ENCODE data around the gene IHH. TPM values are rescaled to one million over a fixed set of nuclear protein-coding genes. Genes with fewer than 3 reads are reported as not detected.

IHH gene
- polyA plus RNA-seq, 1 experiment, result 0.05 TPM

- Histone ChIP-seq H3K4me3 (ENCODE audit: low read depth, low read length) (no peak overlapping the region), H3K27me3 (ENCODE audit: control insufficient read depth, insufficient read depth, low read length) (no peaks in the 10 kb centered on the region), H3K36me3 (ENCODE audit: control insufficient read depth, insufficient read depth, low read length) (no peaks in the 10 kb centered on the region)
- peak; percentile 80 for TF ChIP-seq CTCF (IDR thresholded peaks at IDR 0.05; ENCODE audit: insufficient read depth, low read depth, low read length)
- ChIA-PET POLR2A (no interaction called here), CTCF (interaction anchor here (0.7 to 6.7 kb wide), 22 partner anchors 8 to 78 kb away, joined by 3 to 46 read pairs (median 5); no protein-coding TSS in a partner anchor)
- peak; percentile 40 for DNase-seq (ENCODE audit: low read depth)
These were observed 43.6 kb upstream of the IHH start for GRCh38 chr2:219104107-219105035.

GRCh38 chr2:219099329-219099728 lies 38.6 kb upstream of the IHH start:
- POLR2A ChIA-PET, result no interaction called here
- CTCF ChIA-PET, result interaction anchor here (0.6 to 6.7 kb wide), 6 partner anchors 13 to 183 kb away, joined by 3 to 46 read pairs (median 4); no protein-coding TSS in a partner anchor

GRCh38 chr2:219095406-219095935 lies 34.8 kb upstream of the IHH start:
- no peak for DNase-seq (ENCODE audit: low read depth)
- Histone ChIP-seq H3K27me3 (ENCODE audit: control insufficient read depth, insufficient read depth, low read length) (no peaks in the 10 kb centered on the region), H3K36me3 (ENCODE audit: control insufficient read depth, insufficient read depth, low read length) (no peaks in the 10 kb centered on the region), H3K4me3 (ENCODE audit: low read depth, low read length) (no peak overlapping the region)
- no peak for TF ChIP-seq CTCF (IDR thresholded peaks at IDR 0.05; ENCODE audit: insufficient read depth, low read depth, low read length)
- CTCF ChIA-PET, result interaction anchor here (1.0 to 2.1 kb wide), 4 partner anchors 8 to 24 kb away, joined by 3 to 6 read pairs (median 4); no protein-coding TSS in a partner anchor
- POLR2A ChIA-PET, result no interaction called here

More at GRCh38 chr2:219099329-219099728, 38.6 kb upstream of the IHH start:
- no peaks in the 10 kb centered on the region for H3K36me3 ChIP-seq (ENCODE audit: control insufficient read depth, insufficient read depth, low read length)
- no peak for TF ChIP-seq CTCF (IDR thresholded peaks at IDR 0.05; ENCODE audit: insufficient read depth, low read depth, low read length)
- H3K27me3 ChIP-seq (ENCODE audit: control insufficient read depth, insufficient read depth, low read length), result no peaks in the 10 kb centered on the region
- DNase-seq (ENCODE audit: low read depth), result peak; percentile 14
- no peak overlapping the region for H3K4me3 ChIP-seq (ENCODE audit: low read depth, low read length)

GRCh38 chr2:219094171-219094570 lies 33.5 kb upstream of the IHH start:
- no peak for DNase-seq (ENCODE audit: low read depth)
- CTCF ChIA-PET, result interaction anchor here (2.1 kb wide), 1 partner anchor 10 kb away, joined by 6 read pairs; no protein-coding TSS in a partner anchor
- Histone ChIP-seq H3K27me3 (ENCODE audit: control insufficient read depth, insufficient read depth, low read length) (no peaks in the 10 kb centered on the region), H3K36me3 (ENCODE audit: control insufficient read depth, insufficient read depth, low read length) (no peaks in the 10 kb centered on the region), H3K4me3 (ENCODE audit: low read depth, low read length) (no peak overlapping the region)
- POLR2A ChIA-PET, result no interaction called here
- no peak for TF ChIP-seq CTCF (IDR thresholded peaks at IDR 0.05; ENCODE audit: insufficient read depth, low read depth, low read length)
